HG03095 (cell line): ENCODE results near the gene FRMD6.
"Not testable (repeated sequence)": the region's sequence is repeated elsewhere in the genome, so short reads cannot be mapped to it uniquely, and the experiment has no call there.

Experiments
- ATAC-seq: cut with Tn5 transposase; IDR thresholded peaks from one replicate; pipeline ENCODE4 v1.9.1; 2021; ENCODE audit warnings: moderate library complexity; ENCODE audit not compliant: unreplicated experiment

The FRMD6 gene

GRCh38 chr14:51765726-51766125 lies 114.0 kb downstream of the FRMD6 start:
- ATAC-seq: not testable (repeated sequence)

GRCh38 chr14:51766586-51766985 lies 114.9 kb downstream of the FRMD6 start:
- ATAC-seq: not testable (repeated sequence)

GRCh38 chr14:51769261-51769660 lies 117.6 kb downstream of the FRMD6 start:
- ATAC-seq: not testable (repeated sequence)

GRCh38 chr14:51774209-51774608 lies 122.5 kb downstream of the FRMD6 start:
- ATAC-seq: no peak

- ATAC-seq: no peak
These were observed 124.6 kb downstream of the FRMD6 start for GRCh38 chr14:51776102-51776894.

GRCh38 chr14:51780006-51780692 lies 128.4 kb downstream of the FRMD6 start:
- ATAC-seq: no peak
